ENCODE measurements around the gene HDAC2.

Gene HDAC2

DNA sequence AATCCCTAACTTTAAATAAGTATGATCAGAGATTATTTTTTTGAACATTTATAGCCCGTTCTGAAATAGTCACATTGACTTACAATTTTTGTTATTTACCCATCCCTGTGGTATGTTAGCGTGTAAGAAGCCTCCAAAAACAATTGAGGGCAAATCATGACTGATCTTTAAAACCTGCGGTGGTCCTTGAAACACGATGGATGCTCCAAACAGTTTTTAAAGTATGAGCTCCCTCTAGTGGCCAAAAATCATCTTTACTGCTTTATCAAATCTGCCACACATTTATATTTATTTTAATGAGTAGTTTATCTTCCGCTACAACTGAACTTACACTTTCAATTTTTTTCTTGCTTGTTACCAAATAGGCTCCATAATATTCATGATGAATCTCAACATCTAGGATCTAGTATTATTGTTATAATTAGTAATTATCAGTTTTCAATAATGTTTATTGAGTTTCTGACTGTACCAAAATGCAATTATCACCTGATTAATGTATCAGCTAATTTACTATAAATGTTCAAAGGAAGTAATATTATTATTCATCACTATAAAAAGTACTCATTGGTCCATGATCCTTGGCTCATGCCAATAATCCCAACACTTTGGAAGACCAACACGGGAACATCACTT, 61.6 kb downstream of the HDAC2 start:
- DNase-seq (ENCODE audit: low read depth), result no peak

DNA sequence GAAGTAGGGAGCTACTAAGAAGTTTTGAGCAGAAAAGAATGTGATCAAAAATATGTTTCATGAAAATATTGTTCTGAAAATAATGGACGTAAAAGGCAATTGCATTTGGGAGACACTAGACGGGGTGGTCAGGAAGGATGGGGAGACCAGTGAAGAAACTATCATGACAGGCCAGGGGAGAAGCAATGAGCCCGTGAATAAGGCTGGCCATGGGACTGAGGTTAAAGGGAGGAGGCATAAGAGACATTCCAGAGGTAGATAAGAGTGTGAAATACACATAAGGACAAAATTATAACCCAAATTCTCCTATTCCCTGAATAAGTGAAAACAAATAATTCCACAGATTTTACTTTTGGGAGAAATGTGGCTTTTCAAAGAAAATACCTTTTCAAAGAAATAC, 62.1 kb downstream of the HDAC2 start:
- DNase-seq (ENCODE audit: low read depth), result no peak

- no peak for DNase-seq (ENCODE audit: low read depth)
Measured at GRCh38 chr6:113907102-113907815, 63.7 kb downstream of the HDAC2 start.

- no peak for DNase-seq (ENCODE audit: low read depth)
Measured at GRCh38 chr6:113903666-113904330, 67.2 kb downstream of the HDAC2 start.

DNA sequence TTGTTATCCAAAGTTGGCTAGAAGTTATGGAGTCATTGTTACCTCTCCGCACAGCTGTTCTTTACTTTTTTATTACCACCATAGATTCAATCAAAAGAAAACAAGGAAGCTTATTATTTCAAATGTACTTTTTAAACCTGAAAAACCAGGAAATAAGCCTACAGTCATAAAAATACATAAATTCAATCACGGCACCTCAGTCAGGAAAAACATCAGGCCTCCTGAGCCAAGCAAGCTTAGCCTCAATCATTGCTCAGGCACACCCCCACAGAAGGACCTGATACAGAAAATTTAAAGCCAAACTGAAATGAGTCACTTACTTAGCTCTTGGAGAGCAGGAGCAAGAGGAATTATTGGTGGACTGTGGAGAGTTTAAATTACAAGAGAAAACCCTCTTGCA, 69.5 kb downstream of the HDAC2 start:
- no peak for DNase-seq (ENCODE audit: low read depth)

DNA sequence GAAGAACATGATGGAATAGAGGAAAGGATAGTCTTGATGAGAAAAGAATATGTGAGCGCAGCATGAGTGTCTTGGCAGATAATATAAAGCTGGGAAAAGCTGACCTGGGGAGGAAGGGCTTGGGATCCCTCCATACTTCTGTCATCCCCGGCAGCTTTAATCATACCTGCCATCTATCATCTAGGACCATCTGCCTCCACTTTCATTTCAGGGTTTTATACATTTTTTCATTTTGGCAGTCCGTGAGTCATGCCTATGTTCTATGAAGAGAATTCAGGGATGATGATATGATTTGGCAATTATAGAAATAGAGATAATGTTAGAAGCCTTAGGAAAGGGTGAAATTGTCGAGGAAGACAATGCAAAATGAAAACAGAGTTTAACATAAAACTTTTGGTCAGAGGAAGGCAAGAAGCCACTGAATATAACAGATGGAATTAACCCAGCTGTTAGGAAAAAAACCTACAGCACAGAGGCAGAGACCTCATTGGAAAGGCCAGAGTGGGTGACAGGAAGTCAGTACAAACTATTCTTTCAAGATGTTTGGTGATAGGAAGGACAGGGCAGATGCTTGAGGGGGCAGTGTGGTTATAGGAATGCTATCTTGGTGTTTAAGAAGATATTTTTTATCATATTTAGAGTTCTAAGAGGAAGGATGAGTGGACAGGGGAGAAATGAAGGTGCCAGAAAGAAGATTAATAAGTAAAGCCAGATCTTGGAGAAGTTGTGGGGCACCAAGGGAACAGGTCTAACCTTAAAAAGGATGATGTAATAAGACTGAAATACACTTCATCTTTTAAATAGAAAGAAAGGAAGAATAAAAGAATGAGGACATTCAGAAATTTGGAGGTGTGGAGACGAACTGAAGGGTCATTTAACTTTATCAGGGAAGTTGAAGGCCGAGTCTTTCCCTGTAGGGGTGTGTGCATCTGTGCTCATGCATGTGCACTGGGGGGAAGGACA, 76.0 kb downstream of the HDAC2 start:
- no peak for DNase-seq (ENCODE audit: low read depth)

GRCh38 chr6:113893866-113894265, 77.1 kb downstream of the HDAC2 start:
- DNase-seq (ENCODE audit: low read depth), result no peak

DNA sequence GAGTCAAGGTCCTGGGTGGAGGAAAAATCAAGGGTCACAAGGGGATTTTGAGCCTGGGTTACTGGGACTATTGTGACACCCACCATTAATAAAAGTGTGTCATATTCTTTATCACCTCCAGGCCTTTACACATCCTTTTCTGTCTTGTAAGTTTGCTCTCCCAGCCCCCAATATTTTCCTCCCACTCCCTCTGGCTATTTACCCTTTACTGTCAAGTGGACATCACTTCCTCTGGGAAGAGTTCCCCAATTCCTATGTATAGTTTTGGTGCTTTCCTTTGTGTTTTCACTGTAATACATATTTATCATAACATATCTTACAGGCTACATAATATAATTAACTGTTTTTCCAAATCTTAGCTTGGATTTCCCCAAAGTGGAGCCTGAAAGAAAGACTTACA, 77.5 kb downstream of the HDAC2 start:
- no peak for DNase-seq (ENCODE audit: low read depth)

GRCh38 chr6:113888956-113889630, 81.9 kb downstream of the HDAC2 start:
- DNase-seq (ENCODE audit: low read depth), result no peak

DNA sequence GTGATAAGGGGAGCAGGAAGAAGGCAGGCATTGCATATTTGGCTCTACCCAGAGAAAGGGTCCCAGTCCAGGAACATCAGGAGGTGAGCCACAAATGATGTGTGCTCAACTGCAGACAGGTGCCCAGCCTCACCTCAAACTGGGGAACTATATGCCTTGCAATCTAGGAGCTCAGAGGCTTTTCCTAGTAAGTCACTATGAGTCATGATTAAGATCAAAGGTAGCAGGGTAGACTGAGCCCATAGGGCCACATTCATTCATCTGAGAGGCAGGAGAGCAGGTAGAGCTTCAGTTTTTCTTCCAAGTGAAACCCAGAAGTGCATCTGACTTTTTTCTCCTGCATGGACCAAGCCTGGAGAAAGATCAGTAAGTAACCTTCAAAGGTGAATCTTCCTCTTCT, 82.5 kb downstream of the HDAC2 start:
- no peak for DNase-seq (ENCODE audit: low read depth)

DNA sequence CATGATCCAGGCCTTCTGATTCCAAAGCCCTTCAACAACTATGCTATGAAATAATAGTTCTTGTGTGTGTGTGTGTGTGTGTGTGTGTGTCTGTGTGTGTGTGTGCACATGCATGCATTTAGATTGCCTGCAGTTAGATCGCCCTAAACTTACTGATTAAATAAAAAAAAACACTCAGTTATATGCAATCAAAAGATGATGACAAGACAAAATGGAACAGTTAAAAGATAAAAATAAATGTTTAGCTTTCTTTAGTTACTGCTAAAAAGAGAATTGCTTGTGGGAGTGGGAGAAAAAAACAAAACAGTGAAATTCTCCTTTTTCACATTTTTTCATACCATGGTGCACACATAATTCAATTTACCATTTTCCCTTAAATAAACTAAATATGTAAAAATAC, 84.4 kb downstream of the HDAC2 start:
- no peak for DNase-seq (ENCODE audit: low read depth)

DNA sequence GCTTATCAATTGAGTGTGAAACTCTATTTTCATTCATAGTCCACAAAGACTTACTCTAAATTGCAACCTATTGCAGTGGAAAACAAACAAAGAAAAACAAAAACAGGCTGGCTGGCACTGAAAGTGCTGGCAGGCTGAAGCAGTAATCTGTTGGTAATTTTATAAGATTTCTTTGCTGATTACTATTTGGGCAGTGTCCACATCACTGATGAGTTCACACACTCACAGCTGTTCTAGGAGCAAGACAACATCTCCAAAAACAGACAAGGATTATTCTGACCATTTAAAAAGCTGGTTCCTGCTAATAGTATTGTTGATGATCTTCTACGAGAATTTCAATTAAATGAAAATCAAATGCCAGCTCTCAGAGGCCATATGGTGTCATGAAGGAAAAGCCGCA, 86.9 kb downstream of the HDAC2 start:
- no peak for DNase-seq (ENCODE audit: low read depth)

All from activated T-cell treated with anti-CD3 and anti-CD28 coated beads for 1 hour (primary cell).